Chondrocyte (in vitro differentiated cells): ENCODE data around the gene SMCO3. TPM values are rescaled to one million over a fixed set of nuclear protein-coding genes. Genes with fewer than 3 reads are reported as not detected.

Source experiments
- DNase-seq: peaks from one replicate; pipeline ENCODE4 v3.0.0; 2021; ENCODE audit warnings: mixed read lengths, low spot score
- H3K27ac Mint-ChIP-seq: one replicate; pipeline ENCODE4 v1.8.0; 2021; ENCODE audit warnings: mild to moderate bottlenecking, moderate library complexity, mixed read lengths; ENCODE audit not compliant: unreplicated experiment
- H3K27me3 Mint-ChIP-seq: 2 replicates; pipeline ENCODE4 v1.8.0; 2021; ENCODE audit warnings: low read depth, mixed read lengths
- H3K36me3 Mint-ChIP-seq: 2 replicates; pipeline ENCODE4 v1.8.0; 2021; ENCODE audit warnings: low read depth, mixed read lengths
- H3K4me1 Mint-ChIP-seq: 2 replicates; pipeline ENCODE4 v1.8.0; 2021; ENCODE audit warnings: low read depth, mild to moderate bottlenecking, mixed read lengths
- H3K4me3 Mint-ChIP-seq: one replicate; pipeline ENCODE4 v1.8.0; 2021; ENCODE audit warnings: mild to moderate bottlenecking, moderate library complexity, mixed read lengths; ENCODE audit not compliant: unreplicated experiment
- H3K9me3 Mint-ChIP-seq: 2 replicates; pipeline ENCODE4 v1.8.0; 2021; ENCODE audit warnings: low read depth, mixed read lengths
- total RNA-seq: library from RNA; stranded (reverse); gene quantifications from 3 replicates; pipeline ENCODE4 v1.2.1, GENCODE V29; 2021
- TF ChIP-seq, protein P1 (sequence below): fragments of 200-600 bp; sonication (generic); IDR thresholded peaks from 2 replicates; pipeline ENCODE4 v1.5.0; 2021; ENCODE audit warnings: antibody characterized with exemption, mild to moderate bottlenecking, moderate library complexity

SMCO3 gene
- total RNA-seq, 1 donor from 2014 or later, result 0.17 TPM

DNA sequence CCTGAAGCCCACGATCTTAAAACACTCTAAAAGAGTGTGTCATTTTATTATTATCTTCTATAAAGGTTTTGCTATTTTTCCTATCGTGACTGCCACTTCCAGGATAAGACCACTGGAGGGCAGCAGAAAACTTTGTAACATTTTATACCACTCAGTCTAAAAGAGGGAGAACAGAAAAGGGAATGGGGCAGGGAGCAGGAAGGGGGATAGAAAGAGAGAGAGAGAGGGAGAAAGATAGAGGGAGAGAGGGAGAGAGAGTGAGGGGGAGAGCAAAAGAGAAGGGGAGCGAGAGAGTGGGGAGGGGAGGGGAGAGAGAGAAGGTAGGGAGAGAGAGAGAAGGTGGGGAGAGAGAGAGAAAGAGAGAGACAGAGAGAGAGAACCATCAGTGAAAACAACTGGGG, 31.4 kb upstream of the SMCO3 start:
- TF ChIP-seq, protein P1, sequence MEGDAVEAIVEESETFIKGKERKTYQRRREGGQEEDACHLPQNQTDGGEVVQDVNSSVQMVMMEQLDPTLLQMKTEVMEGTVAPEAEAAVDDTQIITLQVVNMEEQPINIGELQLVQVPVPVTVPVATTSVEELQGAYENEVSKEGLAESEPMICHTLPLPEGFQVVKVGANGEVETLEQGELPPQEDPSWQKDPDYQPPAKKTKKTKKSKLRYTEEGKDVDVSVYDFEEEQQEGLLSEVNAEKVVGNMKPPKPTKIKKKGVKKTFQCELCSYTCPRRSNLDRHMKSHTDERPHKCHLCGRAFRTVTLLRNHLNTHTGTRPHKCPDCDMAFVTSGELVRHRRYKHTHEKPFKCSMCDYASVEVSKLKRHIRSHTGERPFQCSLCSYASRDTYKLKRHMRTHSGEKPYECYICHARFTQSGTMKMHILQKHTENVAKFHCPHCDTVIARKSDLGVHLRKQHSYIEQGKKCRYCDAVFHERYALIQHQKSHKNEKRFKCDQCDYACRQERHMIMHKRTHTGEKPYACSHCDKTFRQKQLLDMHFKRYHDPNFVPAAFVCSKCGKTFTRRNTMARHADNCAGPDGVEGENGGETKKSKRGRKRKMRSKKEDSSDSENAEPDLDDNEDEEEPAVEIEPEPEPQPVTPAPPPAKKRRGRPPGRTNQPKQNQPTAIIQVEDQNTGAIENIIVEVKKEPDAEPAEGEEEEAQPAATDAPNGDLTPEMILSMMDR, result peak; percentile 88
- Mint-ChIP-seq H3K9me3 (no peaks in the 10 kb centered on the region), H3K4me3 (no peak overlapping the region), H3K27me3 (no peaks in the 10 kb centered on the region), H3K36me3 (no peaks in the 10 kb centered on the region), H3K27ac (peak overlapping the region; percentile 61), H3K4me1 (peaks cover 71% of the 10 kb centered on the region)
- no peak for DNase-seq

DNA sequence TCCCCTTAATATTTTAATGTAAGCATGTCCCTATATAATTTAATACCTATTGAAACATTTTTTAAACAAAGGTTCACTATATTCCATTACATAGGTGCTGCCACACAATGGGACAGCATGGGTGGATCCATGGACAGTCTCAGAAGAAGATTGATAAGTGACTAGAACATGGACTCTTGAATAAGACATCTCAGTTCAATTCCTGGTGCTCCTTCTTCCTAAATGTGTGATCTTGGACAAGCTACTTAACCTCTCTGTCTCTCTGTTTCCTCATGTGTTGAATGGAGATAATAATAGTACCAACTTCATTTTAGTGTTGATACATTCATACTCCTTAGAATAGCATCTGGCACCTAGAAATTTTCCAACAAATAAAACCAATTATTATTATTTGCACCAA, 30.4 kb upstream of the SMCO3 start:
- no peaks in the 10 kb centered on the region for H3K27me3 Mint-ChIP-seq
- no peak for DNase-seq
- no peak overlapping the region for H3K4me3 Mint-ChIP-seq
- TF ChIP-seq, protein P1, result no peak
- peaks cover 66% of the 10 kb centered on the region for H3K4me1 Mint-ChIP-seq
- H3K36me3 Mint-ChIP-seq, result no peaks in the 10 kb centered on the region
- peaks cover 1% of the 10 kb centered on the region for H3K9me3 Mint-ChIP-seq
- no peak overlapping the region for H3K27ac Mint-ChIP-seq

DNA sequence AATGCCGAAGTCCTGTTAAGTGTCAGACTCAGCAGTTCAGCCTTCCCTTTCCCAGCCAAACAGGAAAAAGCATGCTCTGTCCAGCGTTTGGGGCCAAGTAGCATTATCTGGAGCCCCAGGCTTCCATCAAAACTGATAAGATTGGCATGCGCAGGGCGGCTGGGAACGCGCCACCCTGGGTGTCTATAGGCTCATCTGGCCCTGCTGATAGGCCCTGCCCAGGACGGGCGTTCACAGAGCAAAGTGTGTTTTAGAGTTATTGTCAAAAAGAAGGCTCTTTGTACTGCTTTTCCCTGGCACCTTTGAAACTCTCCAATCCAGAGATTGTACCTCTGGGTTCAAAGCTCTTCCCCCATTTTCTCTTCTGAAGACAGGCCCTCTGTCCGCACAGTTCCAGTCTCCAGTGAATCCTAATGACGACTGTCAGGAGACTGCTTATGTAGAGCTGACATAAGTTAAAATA, 29.5 kb upstream of the SMCO3 start, which contains the start of gene ART4:
TSS of gene ART4 (minus strand) at position 102 of the 463 bp plus-strand sequence. CDS start 413 bp downstream, outside the sequence.
- no peaks in the 10 kb centered on the region for H3K27me3 Mint-ChIP-seq

DNA sequence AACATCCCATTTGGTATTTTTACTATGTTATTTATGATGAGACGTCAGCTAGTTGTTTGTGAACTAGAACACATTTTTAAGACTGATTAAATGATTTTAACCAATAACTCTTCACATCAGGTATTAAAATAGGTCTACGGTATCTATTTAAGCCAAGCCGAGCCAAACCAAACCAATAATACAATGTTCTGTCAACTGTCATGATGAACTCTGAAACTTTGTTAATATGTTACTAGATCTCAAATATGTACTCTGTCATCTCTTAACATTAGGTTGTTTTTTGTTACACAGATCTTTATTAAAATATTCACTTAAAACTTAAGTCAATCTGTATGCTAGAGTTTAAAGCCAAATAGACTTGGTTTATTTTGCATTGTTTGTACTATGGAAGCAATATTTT, 28.3 kb upstream of the SMCO3 start:
- Mint-ChIP-seq H3K27me3 (no peaks in the 10 kb centered on the region), H3K27ac (peak overlapping the region; percentile 93), H3K4me3 (no peak overlapping the region)

More for the DNA sequence above, 29.5 kb upstream of the SMCO3 start, which contains the start of gene ART4:
- TF ChIP-seq, protein P1, result no peak
- no peak for DNase-seq
- H3K9me3 Mint-ChIP-seq, result peaks cover 4% of the 10 kb centered on the region
- peaks cover 58% of the 10 kb centered on the region for H3K4me1 Mint-ChIP-seq
- H3K36me3 Mint-ChIP-seq, result no peaks in the 10 kb centered on the region
- H3K4me3 Mint-ChIP-seq, result no peak within 1 kb of the TSS
- peak within 1 kb of the TSS; percentile 93 for H3K27ac Mint-ChIP-seq

DNA sequence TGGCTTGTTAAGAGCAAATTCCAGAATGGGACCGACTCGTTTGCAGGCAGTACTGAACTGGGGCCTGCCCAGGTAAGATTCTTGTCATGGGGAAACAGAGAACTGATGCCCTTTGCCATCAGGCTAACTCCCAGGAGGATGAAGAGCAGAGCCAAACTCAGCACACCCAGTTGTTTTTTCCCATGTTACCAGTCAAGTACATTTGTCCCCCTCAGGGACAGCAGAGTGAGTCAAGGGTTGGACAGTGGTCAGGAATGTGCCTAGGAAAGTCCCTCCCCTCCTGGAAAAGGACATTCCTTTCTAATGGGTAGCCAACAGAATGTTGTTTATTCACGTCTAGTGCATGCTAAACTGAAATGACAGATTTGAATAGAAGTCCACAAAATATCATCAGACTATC, 27.8 kb upstream of the SMCO3 start:
- Mint-ChIP-seq H3K4me3 (peak overlapping the region; percentile 40), H3K9me3 (peaks cover 4% of the 10 kb centered on the region)

More for the DNA sequence above, 28.3 kb upstream of the SMCO3 start:
- Mint-ChIP-seq H3K9me3 (peaks cover 4% of the 10 kb centered on the region), H3K36me3 (no peaks in the 10 kb centered on the region), H3K4me1 (peaks cover 59% of the 10 kb centered on the region)
- TF ChIP-seq, protein P1, result no peak
- no peak for DNase-seq

More for the DNA sequence above, 27.8 kb upstream of the SMCO3 start:
- Mint-ChIP-seq H3K27ac (peak overlapping the region; percentile 93), H3K4me1 (peaks cover 59% of the 10 kb centered on the region), H3K36me3 (no peaks in the 10 kb centered on the region), H3K27me3 (no peaks in the 10 kb centered on the region)
- DNase-seq, result no peak
- TF ChIP-seq, protein P1, result no peak
